DOHH2 (cell line): Measurements from ENCODE around the gene TBCD.

Experiments used
- H3F3A ChIP-seq: fragments of 200-600 bp; sonication (generic), shearing (Covaris generic); 2 replicates; pipeline ENCODE4 v1.6.0; 2016; ENCODE audit warnings: antibody characterized with exemption, mild to moderate bottlenecking; ENCODE audit not compliant: control insufficient read depth, insufficient read depth
- H3K27ac ChIP-seq: fragments of 200-600 bp; sonication (generic); 2 replicates; pipeline ENCODE4 v1.5.1; 2014; ENCODE audit warnings: low read depth, mild to moderate bottlenecking, low read length, moderate library complexity
- H3K27me3 ChIP-seq: fragments of 200-600 bp; sonication (generic); 2 replicates; pipeline ENCODE4 v1.6.1; 2014; ENCODE audit warnings: mild to moderate bottlenecking, low read length, mixed read lengths; ENCODE audit not compliant: control insufficient read depth
- H3K36me3 ChIP-seq: fragments of 200-600 bp; sonication (generic); 2 replicates; pipeline ENCODE4 v1.6.1; 2014; ENCODE audit warnings: mild to moderate bottlenecking, low read length, moderate library complexity, mixed read lengths; ENCODE audit not compliant: control insufficient read depth
- H3K4me1 ChIP-seq: fragments of 200-600 bp; sonication (generic); 2 replicates; pipeline ENCODE4 v1.6.1; 2014; ENCODE audit warnings: mild to moderate bottlenecking, low read length, mixed read lengths; ENCODE audit not compliant: control insufficient read depth
- H3K4me2 ChIP-seq: fragments of 200-600 bp; sonication (generic); 2 replicates; pipeline ENCODE4 v1.6.0; 2014; ENCODE audit warnings: mild to moderate bottlenecking, low read length, moderate library complexity
- H3K4me3 ChIP-seq: fragments of 200-600 bp; sonication (generic); 2 replicates; pipeline ENCODE4 v1.5.1; 2014; ENCODE audit warnings: mild to moderate bottlenecking, low read length, mixed read lengths
- H3K79me2 ChIP-seq: fragments of 200-600 bp; sonication (generic); 2 replicates; pipeline ENCODE4 v1.6.1; 2014; ENCODE audit warnings: mild to moderate bottlenecking, low read length, mixed read lengths; ENCODE audit not compliant: control insufficient read depth
- H3K9me2 ChIP-seq: fragments of 200-600 bp; sonication (generic); replicated peaks from 2 replicates; pipeline ENCODE4 v1.6.1; 2014; ENCODE audit warnings: mild to moderate bottlenecking, low read length, mixed read lengths; ENCODE audit not compliant: control insufficient read depth
- H3K9me3 ChIP-seq: fragments of 200-600 bp; sonication (generic); 2 replicates; pipeline ENCODE4 v1.6.1; 2014; ENCODE audit warnings: antibody characterized with exemption, low read length, mixed read lengths; ENCODE audit not compliant: control insufficient read depth, insufficient read depth
- H4K20me1 ChIP-seq: fragments of 200-600 bp; sonication (generic); 2 replicates; pipeline ENCODE4 v1.6.0; 2014; ENCODE audit warnings: low read depth, mild to moderate bottlenecking, antibody characterized with exemption, low read length, moderate library complexity; ENCODE audit not compliant: control insufficient read depth, insufficient read depth
- CTCF ChIP-seq: fragments of 200-600 bp; sonication (generic); IDR thresholded peaks from one replicate; pipeline ENCODE4 v1.5.1; 2014; ENCODE audit warnings: antibody characterized with exemption, mild to moderate bottlenecking, low read depth, low read length; ENCODE audit not compliant: poor library complexity, severe bottlenecking
- EZH2phosphoT487 ChIP-seq: fragments of 200-600 bp; sonication (generic); IDR thresholded peaks from 2 replicates; pipeline ENCODE4 v1.6.1; 2017; ENCODE audit warnings: borderline replicate concordance, mild to moderate bottlenecking, antibody characterized with exemption, low read length, moderate library complexity, mixed read lengths

The TBCD gene

DNA sequence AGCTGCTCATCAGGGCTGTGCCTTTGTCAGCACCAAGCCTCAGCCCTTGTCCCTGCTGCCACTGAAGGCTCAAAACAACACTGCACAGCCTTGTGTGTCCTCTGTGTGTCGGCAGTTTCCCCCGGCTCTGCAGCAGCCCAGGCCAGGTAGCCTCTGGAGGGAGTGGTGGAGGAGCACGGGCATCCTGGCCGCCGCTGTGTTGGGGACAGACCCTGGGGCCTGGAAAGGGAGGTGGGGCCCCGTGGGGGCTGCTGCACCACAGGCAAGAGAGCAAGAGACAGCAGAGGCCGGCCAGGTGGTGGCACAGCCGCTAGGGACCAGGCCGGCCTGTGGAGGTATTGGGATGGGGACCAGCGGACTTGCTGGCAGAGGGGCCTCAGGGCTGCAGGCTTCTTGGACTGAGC is 184.9 kb downstream of the TBCD start:
- no peaks in the 10 kb centered on the region for H3K9me3 ChIP-seq
- H4K20me1 ChIP-seq, result no peaks in the 10 kb centered on the region
- H3K27ac ChIP-seq, result no peak overlapping the region
- H3K4me3 ChIP-seq, result no peak overlapping the region
- H3K36me3 ChIP-seq, result peaks cover 38% of the 10 kb centered on the region
- H3K27me3 ChIP-seq, result no peaks in the 10 kb centered on the region
- H3K79me2 ChIP-seq, result no peaks in the 10 kb centered on the region
- TF ChIP-seq CTCF (no peak), EZH2phosphoT487 (no peak)
- H3K9me2 ChIP-seq, result no peaks in the 10 kb centered on the region
- H3F3A ChIP-seq, result no peaks in the 10 kb centered on the region
- H3K4me1 ChIP-seq, result no peaks in the 10 kb centered on the region
- no peak overlapping the region for H3K4me2 ChIP-seq

- no peak overlapping the region for H3K4me3 ChIP-seq
- H3K36me3 ChIP-seq, result peaks cover 48% of the 10 kb centered on the region
- no peaks in the 10 kb centered on the region for H3K79me2 ChIP-seq
- H3K4me1 ChIP-seq, result no peaks in the 10 kb centered on the region
- no peak for TF ChIP-seq EZH2phosphoT487
- TF ChIP-seq CTCF, result no peak
- no peaks in the 10 kb centered on the region for H3F3A ChIP-seq
- H3K4me2 ChIP-seq, result no peak overlapping the region
- no peaks in the 10 kb centered on the region for H3K9me2 ChIP-seq
- H3K9me3 ChIP-seq, result peaks cover under 1% of the 10 kb centered on the region; the same call in 1 of the 2 replicates
- H4K20me1 ChIP-seq, result no peaks in the 10 kb centered on the region
- no peaks in the 10 kb centered on the region for H3K27me3 ChIP-seq
- H3K27ac ChIP-seq, result no peak overlapping the region
These were observed 185.8 kb downstream of the TBCD start for GRCh38 chr17:82937411-82938371.

DNA sequence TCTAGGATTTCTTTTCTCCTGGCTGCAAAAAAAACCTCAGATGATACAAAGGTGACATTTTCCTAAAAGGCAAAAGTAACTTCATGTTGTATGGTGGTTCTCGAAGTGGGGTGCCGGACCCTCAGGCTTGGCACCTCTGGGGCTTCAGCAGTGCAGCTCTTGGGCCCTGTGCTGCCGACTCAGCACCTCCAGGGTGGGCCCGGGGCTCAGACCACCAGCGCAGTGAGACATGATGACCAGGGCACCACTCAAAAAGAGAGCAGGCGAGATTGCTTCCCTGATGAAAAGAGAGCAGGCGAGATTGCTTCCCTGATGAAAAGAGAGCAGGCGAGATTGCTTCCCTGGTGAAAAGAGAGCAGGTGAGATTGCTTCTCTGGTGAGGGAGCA is 186.6 kb downstream of the TBCD start:
- H3K4me2 ChIP-seq, result no peak overlapping the region
- TF ChIP-seq EZH2phosphoT487, result no peak
- TF ChIP-seq CTCF, result no peak
- H3K27me3 ChIP-seq, result no peaks in the 10 kb centered on the region
- no peaks in the 10 kb centered on the region for H4K20me1 ChIP-seq
- H3K9me3 ChIP-seq, result peaks cover 8% of the 10 kb centered on the region
- peaks cover 53% of the 10 kb centered on the region for H3K36me3 ChIP-seq
- H3K9me2 ChIP-seq, result no peaks in the 10 kb centered on the region
- no peaks in the 10 kb centered on the region for H3F3A ChIP-seq
- H3K79me2 ChIP-seq, result no peaks in the 10 kb centered on the region
- H3K4me3 ChIP-seq, result no peak overlapping the region
- H3K27ac ChIP-seq, result no peak overlapping the region
- H3K4me1 ChIP-seq, result no peaks in the 10 kb centered on the region
